GM12872 (cell line): ENCODE results near the gene KREMEN1.

Experiments used
- TF ChIP-seq, protein P1 (sequence below): IDR thresholded peaks from 3 replicates; pipeline ENCODE4 v1.5.1; 2011; ENCODE audit warnings: low read depth, mild to moderate bottlenecking, low read length, moderate library complexity; ENCODE audit not compliant: insufficient read depth

Gene KREMEN1

DNA sequence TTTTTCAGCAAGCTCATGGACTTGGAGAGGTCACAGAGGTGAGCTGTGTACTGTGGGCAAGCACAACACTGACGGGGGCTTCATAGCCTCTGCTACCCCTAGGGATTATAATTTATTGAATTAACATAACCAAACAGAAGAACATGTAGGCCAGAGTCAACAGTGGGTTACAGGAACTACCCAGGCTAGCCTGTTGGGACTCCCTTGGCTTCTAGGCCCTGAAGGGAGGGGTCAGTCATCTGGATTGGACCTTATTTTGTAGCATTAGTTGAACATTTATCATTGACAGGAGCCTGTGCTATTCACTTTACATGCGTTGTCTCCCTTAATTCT, 56.9 kb downstream of the KREMEN1 start:
- TF ChIP-seq, protein P1, sequence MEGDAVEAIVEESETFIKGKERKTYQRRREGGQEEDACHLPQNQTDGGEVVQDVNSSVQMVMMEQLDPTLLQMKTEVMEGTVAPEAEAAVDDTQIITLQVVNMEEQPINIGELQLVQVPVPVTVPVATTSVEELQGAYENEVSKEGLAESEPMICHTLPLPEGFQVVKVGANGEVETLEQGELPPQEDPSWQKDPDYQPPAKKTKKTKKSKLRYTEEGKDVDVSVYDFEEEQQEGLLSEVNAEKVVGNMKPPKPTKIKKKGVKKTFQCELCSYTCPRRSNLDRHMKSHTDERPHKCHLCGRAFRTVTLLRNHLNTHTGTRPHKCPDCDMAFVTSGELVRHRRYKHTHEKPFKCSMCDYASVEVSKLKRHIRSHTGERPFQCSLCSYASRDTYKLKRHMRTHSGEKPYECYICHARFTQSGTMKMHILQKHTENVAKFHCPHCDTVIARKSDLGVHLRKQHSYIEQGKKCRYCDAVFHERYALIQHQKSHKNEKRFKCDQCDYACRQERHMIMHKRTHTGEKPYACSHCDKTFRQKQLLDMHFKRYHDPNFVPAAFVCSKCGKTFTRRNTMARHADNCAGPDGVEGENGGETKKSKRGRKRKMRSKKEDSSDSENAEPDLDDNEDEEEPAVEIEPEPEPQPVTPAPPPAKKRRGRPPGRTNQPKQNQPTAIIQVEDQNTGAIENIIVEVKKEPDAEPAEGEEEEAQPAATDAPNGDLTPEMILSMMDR: no peak

DNA sequence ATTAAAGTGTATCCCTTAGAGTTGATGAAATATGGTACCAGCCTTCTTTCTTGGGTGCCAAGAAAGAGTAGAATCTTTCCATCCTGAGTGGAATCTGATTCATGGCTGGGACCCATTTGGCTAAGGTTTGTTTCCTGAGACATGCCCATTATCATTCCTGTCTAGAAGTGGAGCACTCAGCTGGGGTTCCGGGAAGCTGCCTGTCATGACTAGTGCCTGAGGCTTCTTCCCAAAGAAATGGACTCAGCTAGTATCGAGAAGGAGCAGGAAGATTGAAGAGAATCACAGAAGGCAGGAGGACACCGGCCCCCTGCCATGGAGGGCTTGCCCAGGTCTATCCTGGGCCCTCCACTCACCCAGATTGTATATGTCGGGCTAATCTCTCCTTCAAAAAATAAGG, 57.6 kb downstream of the KREMEN1 start:
- TF ChIP-seq, protein P1: no peak

DNA sequence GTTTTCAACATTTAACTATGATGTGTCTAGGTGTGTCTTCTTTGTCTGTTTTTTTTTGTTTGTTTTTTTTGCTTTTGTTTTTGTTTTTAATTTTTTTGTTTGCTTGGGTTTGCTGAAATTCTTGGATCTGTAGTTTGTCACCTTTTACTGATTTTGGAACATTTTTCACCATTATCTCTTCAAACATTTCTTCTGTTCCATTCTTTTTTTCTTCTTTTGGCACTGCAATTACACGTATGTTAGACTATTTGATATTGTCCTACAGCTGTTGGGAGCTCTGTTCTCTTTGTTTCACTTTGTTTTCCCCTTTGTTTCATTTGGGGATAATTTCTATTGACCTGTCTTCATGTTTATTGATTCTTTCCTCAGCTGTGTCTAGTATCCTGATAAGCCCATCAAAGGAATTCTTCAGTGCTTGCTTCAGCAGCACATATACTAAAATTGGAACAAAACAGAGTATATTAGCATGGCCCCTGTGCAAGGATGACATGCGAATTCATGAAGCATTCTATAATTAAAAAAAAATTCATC, 60.8 kb downstream of the KREMEN1 start:
- TF ChIP-seq, protein P1: no peak

DNA sequence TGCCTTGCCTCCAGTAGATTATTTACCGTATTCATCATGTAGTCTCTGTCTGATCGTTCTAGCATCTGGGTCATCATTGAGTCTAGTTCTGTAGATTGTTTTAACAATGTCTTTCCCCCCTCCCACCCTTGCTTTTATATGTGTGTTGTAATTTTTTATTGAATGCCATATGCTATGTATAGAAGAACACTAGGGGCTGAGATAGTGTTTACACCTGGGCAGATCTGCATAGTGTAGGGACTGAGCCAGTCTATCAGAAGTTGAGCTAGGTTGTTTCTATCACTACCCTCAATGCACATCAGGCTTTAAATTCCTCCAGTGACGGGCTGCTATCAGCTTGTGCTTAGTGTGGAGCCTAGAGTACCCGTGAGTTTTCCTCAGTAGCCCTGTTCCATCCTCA, 61.6 kb downstream of the KREMEN1 start:
- TF ChIP-seq, protein P1: no peak

DNA sequence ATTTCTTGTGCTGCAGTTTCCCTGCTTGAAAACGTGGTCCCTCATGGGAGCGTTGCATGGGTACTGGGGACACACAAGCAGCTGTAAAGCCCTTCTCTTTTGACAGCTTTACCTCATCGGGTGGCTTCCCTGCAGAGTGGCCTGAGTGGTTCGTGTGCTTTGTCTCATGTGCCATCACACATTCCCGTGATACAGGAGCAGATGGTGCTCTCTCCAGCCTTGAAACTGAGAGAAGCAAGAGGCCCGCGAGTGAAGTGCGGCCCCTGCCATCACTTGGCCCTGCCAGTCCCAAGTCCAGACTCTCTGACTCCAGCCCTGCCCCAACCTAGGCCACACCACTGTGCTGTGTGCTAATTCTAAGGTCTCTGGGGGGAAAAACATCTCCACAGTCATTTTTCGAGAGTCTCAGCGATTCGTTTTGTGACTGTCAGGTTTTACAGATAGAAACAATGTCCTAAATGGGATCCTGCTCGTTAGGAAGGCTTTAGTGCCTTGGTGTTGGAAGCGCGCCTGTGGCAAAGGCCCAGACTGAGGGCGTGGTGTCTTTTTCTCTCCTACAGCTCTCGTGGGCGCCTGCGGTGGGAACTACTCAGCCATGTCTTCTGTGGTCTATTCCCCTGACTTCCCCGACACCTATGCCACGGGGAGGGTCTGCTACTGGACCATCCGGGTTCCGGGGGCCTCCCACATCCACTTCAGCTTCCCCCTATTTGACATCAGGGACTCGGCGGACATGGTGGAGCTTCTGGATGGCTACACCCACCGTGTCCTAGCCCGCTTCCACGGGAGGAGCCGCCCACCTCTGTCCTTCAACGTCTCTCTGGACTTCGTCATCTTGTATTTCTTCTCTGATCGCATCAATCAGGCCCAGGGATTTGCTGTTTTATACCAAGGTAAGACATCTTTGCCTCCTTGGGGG, 64.2 kb downstream of the KREMEN1 start:
- TF ChIP-seq, protein P1: no peak

DNA sequence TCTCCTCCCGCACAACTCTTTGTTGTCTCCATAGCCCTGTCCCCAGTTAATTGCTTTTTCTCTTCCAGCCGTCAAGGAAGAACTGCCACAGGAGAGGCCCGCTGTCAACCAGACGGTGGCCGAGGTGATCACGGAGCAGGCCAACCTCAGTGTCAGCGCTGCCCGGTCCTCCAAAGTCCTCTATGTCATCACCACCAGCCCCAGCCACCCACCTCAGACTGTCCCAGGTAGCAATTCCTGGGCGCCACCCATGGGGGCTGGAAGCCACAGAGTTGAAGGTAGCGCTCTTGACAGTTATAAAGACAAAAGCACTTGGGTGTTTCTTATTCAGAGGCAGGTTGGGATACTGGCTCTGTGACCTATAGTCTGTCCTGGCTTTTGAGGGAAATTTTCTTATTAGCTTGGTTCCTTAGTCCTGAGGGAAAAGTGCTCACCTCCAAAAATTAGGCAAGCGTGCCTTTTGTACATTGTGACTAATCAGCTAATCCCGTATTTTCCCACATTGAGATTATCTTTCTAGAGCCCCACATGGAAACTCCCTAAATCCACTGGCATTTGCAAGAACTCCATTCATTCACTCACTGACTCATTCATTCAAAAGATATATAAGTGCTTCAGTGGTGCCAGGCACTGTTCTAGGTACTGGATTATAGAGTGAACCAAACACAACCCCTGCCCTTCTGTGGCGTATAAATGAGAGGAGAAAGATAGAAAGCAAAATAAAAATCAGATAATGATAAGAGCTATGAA, 65.9 kb downstream of the KREMEN1 start:
- TF ChIP-seq, protein P1: no peak
